ENCODE measurements around the gene FIG4. TPM values are rescaled to one million over a fixed set of nuclear protein-coding genes. Genes with fewer than 3 reads are reported as not detected.
A peak's percentile ranks its signal among the peaks of the same experiment; 100 is the strongest.

The FIG4 gene
- total RNA-seq, 1 experiment from 2014 or later, result 23.1 TPM

DNA sequence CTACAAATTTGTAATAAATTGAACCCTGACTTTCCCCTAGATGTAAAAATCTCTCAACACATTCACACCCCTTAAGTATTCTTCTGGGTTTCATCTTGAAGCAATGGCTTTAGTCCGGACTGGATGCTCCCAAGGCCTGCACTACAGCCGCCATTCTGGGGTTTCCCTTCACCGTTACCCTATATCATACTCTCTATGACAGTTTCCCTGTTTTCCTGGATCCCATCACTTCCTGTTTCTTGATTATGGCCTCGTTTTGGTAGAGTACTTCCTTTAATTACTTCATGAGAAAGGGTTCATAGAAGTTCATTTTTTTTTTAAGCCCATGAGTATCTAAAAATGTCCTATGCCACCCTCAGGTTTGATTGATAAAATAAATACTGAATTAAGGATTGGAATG, 11.7 kb downstream of the FIG4 start:
- Histone ChIP-seq H3K4me1 (ENCODE audit: insufficient read depth, low read length) (peaks cover 4% of the 10 kb centered on the region), H3K79me1 (ENCODE audit: insufficient read depth, low read depth, low read length, poor library complexity, severe bottlenecking) (no peaks in the 10 kb centered on the region), H4K5ac (ENCODE audit: insufficient read length, low read depth, low read length) (no peak overlapping the region), H4K8ac (replicated peaks; ENCODE audit: insufficient read length, low read depth, low read length) (no peak overlapping the region), H4K91ac (ENCODE audit: insufficient read length, low read depth, low read length) (no peak overlapping the region), H3K14ac (ENCODE audit: insufficient read depth, low read length) (no peak overlapping the region), H3K27ac (ENCODE audit: insufficient read length, low read depth, low read length) (no peak overlapping the region), H3K4me2 (ENCODE audit: insufficient read depth, insufficient read length, low read length) (no peak overlapping the region), H3K23me2 (ENCODE audit: insufficient read length, low read depth, low read length, poor library complexity, severe bottlenecking) (no peaks in the 10 kb centered on the region), H2BK5ac (ENCODE audit: insufficient read length, low read length) (no peak overlapping the region), H2BK20ac (ENCODE audit: low read depth, low read length, poor library complexity, severe bottlenecking) (no peak overlapping the region), H2BK15ac (ENCODE audit: low read depth, low read length) (no peak overlapping the region), H3K27me3 (ENCODE audit: insufficient read depth, low read length) (no peaks in the 10 kb centered on the region), H3K9ac (ENCODE audit: extremely low read depth, insufficient read length, low read length) (no peak overlapping the region), H2AK5ac (ENCODE audit: insufficient read length, low read length) (no peak overlapping the region), H2BK12ac (ENCODE audit: insufficient read length, low read depth, low read length) (no peak overlapping the region), H2AFZ (ENCODE audit: low read length) (no peak overlapping the region), H4K20me1 (ENCODE audit: control insufficient read depth, insufficient read depth, insufficient read length) (no peaks in the 10 kb centered on the region), H3T11ph (ENCODE audit: low read length) (no peak overlapping the region), H3K4ac (ENCODE audit: low read depth, low read length) (no peak overlapping the region), H3K18ac (ENCODE audit: insufficient read length, low read depth, low read length) (no peak overlapping the region), H3K23ac (ENCODE audit: insufficient read length, low read depth, low read length) (no peak overlapping the region), H3K79me2 (ENCODE audit: insufficient read depth, low read length) (0 out of 2 replicates have a peak, but pooled peaks cover 1% of the 10 kb centered on the region), H2BK120ac (ENCODE audit: low read depth, low read length, poor library complexity, severe bottlenecking) (no peak overlapping the region), H3K56ac (ENCODE audit: insufficient read length, low read depth, low read length) (no peak overlapping the region), H3K9me3 (ENCODE audit: control insufficient read depth, low read depth, low read length) (no peaks in the 10 kb centered on the region)
- WGBS (ENCODE audit: extremely low coverage, insufficient read length, low lambda C conversion rate), result no CpG with 5 or more reads among the region's 4 CpGs
- Mint-ChIP-seq H3K27me3 (ENCODE audit: low read depth) (no peaks in the 10 kb centered on the region), H3K4me1 (peaks cover 37 to 43% of the 10 kb centered on the region in 2 experiments), H3K4me3 (no peak overlapping the region), H3K36me3 (ENCODE audit: insufficient read depth in 1 of 3, low read depth in 3 of 3) (no peaks in the 10 kb centered on the region; a peak in 1 of 7 replicates), H3K27ac (peak overlapping the region in 2 of 3 experiments; percentile 1 to 20; a peak in 3 of 7 replicates), H3K9me3 (no peaks in the 10 kb centered on the region)
- no peak for DNase-seq
- TF ChIP-seq, protein P1, sequence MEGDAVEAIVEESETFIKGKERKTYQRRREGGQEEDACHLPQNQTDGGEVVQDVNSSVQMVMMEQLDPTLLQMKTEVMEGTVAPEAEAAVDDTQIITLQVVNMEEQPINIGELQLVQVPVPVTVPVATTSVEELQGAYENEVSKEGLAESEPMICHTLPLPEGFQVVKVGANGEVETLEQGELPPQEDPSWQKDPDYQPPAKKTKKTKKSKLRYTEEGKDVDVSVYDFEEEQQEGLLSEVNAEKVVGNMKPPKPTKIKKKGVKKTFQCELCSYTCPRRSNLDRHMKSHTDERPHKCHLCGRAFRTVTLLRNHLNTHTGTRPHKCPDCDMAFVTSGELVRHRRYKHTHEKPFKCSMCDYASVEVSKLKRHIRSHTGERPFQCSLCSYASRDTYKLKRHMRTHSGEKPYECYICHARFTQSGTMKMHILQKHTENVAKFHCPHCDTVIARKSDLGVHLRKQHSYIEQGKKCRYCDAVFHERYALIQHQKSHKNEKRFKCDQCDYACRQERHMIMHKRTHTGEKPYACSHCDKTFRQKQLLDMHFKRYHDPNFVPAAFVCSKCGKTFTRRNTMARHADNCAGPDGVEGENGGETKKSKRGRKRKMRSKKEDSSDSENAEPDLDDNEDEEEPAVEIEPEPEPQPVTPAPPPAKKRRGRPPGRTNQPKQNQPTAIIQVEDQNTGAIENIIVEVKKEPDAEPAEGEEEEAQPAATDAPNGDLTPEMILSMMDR (conservative IDR thresholded peaks at IDR 0.05), result no peak
